ENCODE data around the gene LEO1.

Gene LEO1

GRCh38 chr15:51966192-51966591 lies 5.4 kb downstream of the LEO1 start:
- Histone ChIP-seq H2AFZ (ENCODE audit: low read length, unreplicated experiment) (no peak overlapping the region), H3K27me3 (ENCODE audit: insufficient read depth, low read length) (no peaks in the 10 kb centered on the region), H3K79me2 (ENCODE audit: control insufficient read depth, insufficient read depth, low read length, unreplicated experiment) (peaks cover 52% of the 10 kb centered on the region), H3K4me1 (ENCODE audit: control insufficient read depth, insufficient read depth, low read length, unreplicated experiment) (peaks cover 12% of the 10 kb centered on the region), H3K4me3 (ENCODE audit: low read depth, low read length) (no peak overlapping the region), H3K27ac (ENCODE audit: low read depth, low read length) (no peak overlapping the region), H3K36me3 (ENCODE audit: insufficient read depth, low read length) (peaks cover 21% of the 10 kb centered on the region)

DNA sequence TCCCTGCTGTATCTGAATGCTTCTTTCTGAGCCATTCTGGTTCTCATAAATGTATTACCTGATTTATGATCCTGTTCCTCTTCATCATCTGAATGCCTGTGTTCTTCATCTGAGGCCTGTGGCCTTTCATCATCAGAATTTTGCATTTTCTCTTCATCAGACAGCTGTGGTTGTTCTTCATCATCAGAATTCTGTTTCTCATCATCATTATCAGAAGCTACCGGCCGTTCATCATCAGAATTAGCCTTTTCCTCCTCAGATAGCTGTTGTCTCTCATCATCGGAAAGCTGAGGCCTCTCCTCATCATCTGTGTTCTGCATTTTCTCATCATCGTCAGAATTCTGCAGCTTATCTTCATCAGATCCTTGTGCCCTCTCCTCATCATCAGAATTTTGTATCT lies 5.9 kb downstream of the LEO1 start:
- Histone ChIP-seq H3K4me1 (ENCODE audit: control insufficient read depth, insufficient read depth, low read length, unreplicated experiment) (peaks cover 10% of the 10 kb centered on the region), H2AFZ (ENCODE audit: low read length, unreplicated experiment) (no peak overlapping the region), H3K27me3 (ENCODE audit: insufficient read depth, low read length) (no peaks in the 10 kb centered on the region), H3K27ac (ENCODE audit: low read depth, low read length) (no peak overlapping the region), H3K4me3 (ENCODE audit: low read depth, low read length) (no peak overlapping the region), H3K79me2 (ENCODE audit: control insufficient read depth, insufficient read depth, low read length, unreplicated experiment) (peaks cover 47% of the 10 kb centered on the region), H3K36me3 (ENCODE audit: insufficient read depth, low read length) (peaks cover 21% of the 10 kb centered on the region)

- H3K36me3 ChIP-seq (ENCODE audit: insufficient read depth, low read length) = peaks cover 36% of the 10 kb centered on the region
- H3K79me2 ChIP-seq (ENCODE audit: control insufficient read depth, insufficient read depth, low read length, unreplicated experiment) = no peaks in the 10 kb centered on the region
- no peaks in the 10 kb centered on the region for H3K27me3 ChIP-seq (ENCODE audit: insufficient read depth, low read length)
- no peak overlapping the region for H2AFZ ChIP-seq (ENCODE audit: low read length, unreplicated experiment)
- H3K27ac ChIP-seq (ENCODE audit: low read depth, low read length) = no peak overlapping the region
- no peak overlapping the region for H3K4me3 ChIP-seq (ENCODE audit: low read depth, low read length)
- no peaks in the 10 kb centered on the region for H3K4me1 ChIP-seq (ENCODE audit: control insufficient read depth, insufficient read depth, low read length, unreplicated experiment)
Observed at GRCh38 chr15:51955504-51955903, 16.1 kb downstream of the LEO1 start.

DNA sequence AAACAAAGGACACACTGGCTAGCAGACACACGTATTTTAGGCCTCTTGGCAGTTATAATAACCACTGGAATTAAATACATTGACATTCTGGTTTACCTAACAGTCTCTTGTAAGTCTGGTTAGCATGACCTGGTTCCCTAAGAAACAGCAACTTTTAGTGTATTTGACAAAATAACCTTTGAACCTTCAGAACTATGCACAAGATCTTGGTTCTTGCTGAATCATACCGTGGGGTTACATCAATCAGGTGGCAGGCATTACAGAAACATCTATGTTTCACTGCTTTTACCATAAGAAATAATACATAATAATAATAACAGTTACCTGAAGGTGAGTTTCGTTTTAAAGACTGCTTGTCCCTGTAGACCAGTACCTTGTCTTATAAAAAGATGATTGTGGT lies 18.8 kb downstream of the LEO1 start:
- Histone ChIP-seq H3K27ac (ENCODE audit: low read depth, low read length) (no peak overlapping the region), H3K4me3 (ENCODE audit: low read depth, low read length) (no peak overlapping the region), H3K36me3 (ENCODE audit: insufficient read depth, low read length) (peaks cover 44% of the 10 kb centered on the region), H3K79me2 (ENCODE audit: control insufficient read depth, insufficient read depth, low read length, unreplicated experiment) (no peaks in the 10 kb centered on the region), H3K27me3 (ENCODE audit: insufficient read depth, low read length) (no peaks in the 10 kb centered on the region), H3K4me1 (ENCODE audit: control insufficient read depth, insufficient read depth, low read length, unreplicated experiment) (no peaks in the 10 kb centered on the region), H2AFZ (ENCODE audit: low read length, unreplicated experiment) (no peak overlapping the region)

GRCh38 chr15:51947124-51947523 lies 24.5 kb downstream of the LEO1 start:
- Histone ChIP-seq H3K4me3 (ENCODE audit: low read depth, low read length) (no peak overlapping the region), H3K79me2 (ENCODE audit: control insufficient read depth, insufficient read depth, low read length, unreplicated experiment) (no peaks in the 10 kb centered on the region), H3K27ac (ENCODE audit: low read depth, low read length) (no peak overlapping the region), H3K4me1 (ENCODE audit: control insufficient read depth, insufficient read depth, low read length, unreplicated experiment) (no peaks in the 10 kb centered on the region), H2AFZ (ENCODE audit: low read length, unreplicated experiment) (no peak overlapping the region), H3K36me3 (ENCODE audit: insufficient read depth, low read length) (peaks cover 32% of the 10 kb centered on the region), H3K27me3 (ENCODE audit: insufficient read depth, low read length) (no peaks in the 10 kb centered on the region)

GRCh38 chr15:51939216-51939615 lies 32.4 kb downstream of the LEO1 start:
- Histone ChIP-seq H3K4me3 (ENCODE audit: low read depth, low read length) (no peak overlapping the region), H3K27ac (ENCODE audit: low read depth, low read length) (no peak overlapping the region), H2AFZ (ENCODE audit: low read length, unreplicated experiment) (no peak overlapping the region), H3K36me3 (ENCODE audit: insufficient read depth, low read length) (peaks cover 8% of the 10 kb centered on the region), H3K4me1 (ENCODE audit: control insufficient read depth, insufficient read depth, low read length, unreplicated experiment) (peaks cover 4% of the 10 kb centered on the region), H3K79me2 (ENCODE audit: control insufficient read depth, insufficient read depth, low read length, unreplicated experiment) (peaks cover 3% of the 10 kb centered on the region), H3K27me3 (ENCODE audit: insufficient read depth, low read length) (no peaks in the 10 kb centered on the region)

GRCh38 chr15:51938286-51938685 lies 33.3 kb downstream of the LEO1 start:
- H3K27me3 ChIP-seq (ENCODE audit: insufficient read depth, low read length) = no peaks in the 10 kb centered on the region
- H3K4me1 ChIP-seq (ENCODE audit: control insufficient read depth, insufficient read depth, low read length, unreplicated experiment) = peaks cover 4% of the 10 kb centered on the region
- H3K79me2 ChIP-seq (ENCODE audit: control insufficient read depth, insufficient read depth, low read length, unreplicated experiment) = peaks cover 3% of the 10 kb centered on the region
- peaks cover 8% of the 10 kb centered on the region for H3K36me3 ChIP-seq (ENCODE audit: insufficient read depth, low read length)
- H3K4me3 ChIP-seq (ENCODE audit: low read depth, low read length) = no peak overlapping the region
- H3K27ac ChIP-seq (ENCODE audit: low read depth, low read length) = no peak overlapping the region
- no peak overlapping the region for H2AFZ ChIP-seq (ENCODE audit: low read length, unreplicated experiment)

- Histone ChIP-seq H3K79me2 (ENCODE audit: control insufficient read depth, insufficient read depth, low read length, unreplicated experiment) (no peaks in the 10 kb centered on the region), H3K36me3 (ENCODE audit: insufficient read depth, low read length) (peaks cover 6% of the 10 kb centered on the region), H2AFZ (ENCODE audit: low read length, unreplicated experiment) (no peak overlapping the region), H3K4me3 (ENCODE audit: low read depth, low read length) (no peak overlapping the region), H3K4me1 (ENCODE audit: control insufficient read depth, insufficient read depth, low read length, unreplicated experiment) (peaks cover 4% of the 10 kb centered on the region), H3K27me3 (ENCODE audit: insufficient read depth, low read length) (no peaks in the 10 kb centered on the region), H3K27ac (ENCODE audit: low read depth, low read length) (no peak overlapping the region)
Observed at GRCh38 chr15:51936105-51936478, 35.5 kb downstream of the LEO1 start.

DNA sequence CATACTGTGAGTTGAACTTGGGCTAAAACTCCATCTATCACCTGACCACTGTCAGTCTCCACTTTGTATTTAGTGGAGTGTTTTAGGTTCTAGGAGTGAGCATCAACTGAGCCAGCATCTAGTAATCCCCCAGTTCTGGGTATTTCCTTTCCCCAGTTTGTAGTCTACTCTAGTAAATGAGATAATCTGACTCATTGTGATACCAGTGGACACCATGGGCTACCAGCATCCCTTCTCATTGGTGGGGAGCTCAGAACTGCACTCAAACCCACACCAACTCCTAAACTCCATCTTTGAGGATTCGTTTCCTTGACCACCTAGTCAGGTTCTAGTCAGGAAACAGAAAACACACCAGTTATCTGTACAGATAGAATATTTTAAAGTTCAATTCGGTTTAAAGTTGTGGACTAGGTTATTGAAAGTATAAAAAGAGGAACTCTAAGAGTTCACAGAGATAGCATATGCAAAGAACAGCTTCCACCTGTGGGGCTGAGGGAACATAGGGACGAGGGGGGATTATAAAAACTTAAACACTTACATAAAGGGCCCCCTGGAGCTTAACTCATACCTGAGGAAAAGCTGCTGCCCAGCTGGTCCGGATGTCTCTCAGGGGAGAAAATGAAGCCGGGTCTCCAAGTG lies 36.0 kb downstream of the LEO1 start:
- Histone ChIP-seq H3K4me3 (ENCODE audit: low read depth, low read length) (no peak overlapping the region), H2AFZ (ENCODE audit: low read length, unreplicated experiment) (no peak overlapping the region), H3K27ac (ENCODE audit: low read depth, low read length) (no peak overlapping the region), H3K4me1 (ENCODE audit: control insufficient read depth, insufficient read depth, low read length, unreplicated experiment) (peaks cover 4% of the 10 kb centered on the region), H3K27me3 (ENCODE audit: insufficient read depth, low read length) (no peaks in the 10 kb centered on the region), H3K79me2 (ENCODE audit: control insufficient read depth, insufficient read depth, low read length, unreplicated experiment) (no peaks in the 10 kb centered on the region), H3K36me3 (ENCODE audit: insufficient read depth, low read length) (peaks cover 7% of the 10 kb centered on the region)

DNA sequence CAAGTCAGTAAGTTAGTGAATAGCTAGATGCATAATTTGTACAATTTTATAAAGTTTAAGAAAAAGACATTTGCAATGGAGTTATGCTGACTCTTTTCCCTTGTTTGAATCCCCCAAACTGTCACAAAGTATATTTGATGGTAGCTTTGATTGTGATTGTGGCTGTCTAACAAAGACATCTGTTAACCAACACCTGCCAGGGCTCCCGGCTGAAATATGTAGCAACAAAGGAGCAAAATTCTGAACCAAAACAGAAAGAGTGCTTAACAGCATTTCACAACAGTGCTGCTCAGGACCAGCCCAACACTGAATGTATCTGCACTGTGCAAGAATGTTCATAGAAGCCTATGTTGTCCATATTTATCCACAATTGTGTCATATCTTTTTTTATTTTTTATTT lies 39.4 kb downstream of the LEO1 start:
- Histone ChIP-seq H3K27me3 (ENCODE audit: insufficient read depth, low read length) (no peaks in the 10 kb centered on the region), H3K36me3 (ENCODE audit: insufficient read depth, low read length) (peaks cover 16% of the 10 kb centered on the region), H3K79me2 (ENCODE audit: control insufficient read depth, insufficient read depth, low read length, unreplicated experiment) (no peaks in the 10 kb centered on the region), H3K4me3 (ENCODE audit: low read depth, low read length) (no peak overlapping the region), H3K4me1 (ENCODE audit: control insufficient read depth, insufficient read depth, low read length, unreplicated experiment) (no peaks in the 10 kb centered on the region), H2AFZ (ENCODE audit: low read length, unreplicated experiment) (no peak overlapping the region), H3K27ac (ENCODE audit: low read depth, low read length) (no peak overlapping the region)

GRCh38 chr15:51931638-51932037 lies 39.9 kb downstream of the LEO1 start:
- Histone ChIP-seq H3K27ac (ENCODE audit: low read depth, low read length) (no peak overlapping the region), H3K36me3 (ENCODE audit: insufficient read depth, low read length) (peaks cover 16% of the 10 kb centered on the region), H3K27me3 (ENCODE audit: insufficient read depth, low read length) (no peaks in the 10 kb centered on the region), H2AFZ (ENCODE audit: low read length, unreplicated experiment) (no peak overlapping the region), H3K4me1 (ENCODE audit: control insufficient read depth, insufficient read depth, low read length, unreplicated experiment) (no peaks in the 10 kb centered on the region), H3K79me2 (ENCODE audit: control insufficient read depth, insufficient read depth, low read length, unreplicated experiment) (no peaks in the 10 kb centered on the region), H3K4me3 (ENCODE audit: low read depth, low read length) (no peak overlapping the region)

Measured in ACC112 (cell line).